Urothelium cell line (cell line): ENCODE measurements around the gene SHMT2.
"Not testable (repeated sequence)": the region's sequence is repeated elsewhere in the genome, so short reads cannot be mapped to it uniquely, and the experiment has no call there.

ENCODE experiments used
- DNase-seq: peaks from one replicate; pipeline ENCODE4 v3.0.0; 2011; ENCODE audit warnings: low spot score, mixed read lengths
- FAIRE-seq: peaks from 2 replicates; lab custom pipeline; 2011; peaks lifted over from hg19 to GRCh38; lab: Jason Lieb, UNC

SHMT2 gene

DNA sequence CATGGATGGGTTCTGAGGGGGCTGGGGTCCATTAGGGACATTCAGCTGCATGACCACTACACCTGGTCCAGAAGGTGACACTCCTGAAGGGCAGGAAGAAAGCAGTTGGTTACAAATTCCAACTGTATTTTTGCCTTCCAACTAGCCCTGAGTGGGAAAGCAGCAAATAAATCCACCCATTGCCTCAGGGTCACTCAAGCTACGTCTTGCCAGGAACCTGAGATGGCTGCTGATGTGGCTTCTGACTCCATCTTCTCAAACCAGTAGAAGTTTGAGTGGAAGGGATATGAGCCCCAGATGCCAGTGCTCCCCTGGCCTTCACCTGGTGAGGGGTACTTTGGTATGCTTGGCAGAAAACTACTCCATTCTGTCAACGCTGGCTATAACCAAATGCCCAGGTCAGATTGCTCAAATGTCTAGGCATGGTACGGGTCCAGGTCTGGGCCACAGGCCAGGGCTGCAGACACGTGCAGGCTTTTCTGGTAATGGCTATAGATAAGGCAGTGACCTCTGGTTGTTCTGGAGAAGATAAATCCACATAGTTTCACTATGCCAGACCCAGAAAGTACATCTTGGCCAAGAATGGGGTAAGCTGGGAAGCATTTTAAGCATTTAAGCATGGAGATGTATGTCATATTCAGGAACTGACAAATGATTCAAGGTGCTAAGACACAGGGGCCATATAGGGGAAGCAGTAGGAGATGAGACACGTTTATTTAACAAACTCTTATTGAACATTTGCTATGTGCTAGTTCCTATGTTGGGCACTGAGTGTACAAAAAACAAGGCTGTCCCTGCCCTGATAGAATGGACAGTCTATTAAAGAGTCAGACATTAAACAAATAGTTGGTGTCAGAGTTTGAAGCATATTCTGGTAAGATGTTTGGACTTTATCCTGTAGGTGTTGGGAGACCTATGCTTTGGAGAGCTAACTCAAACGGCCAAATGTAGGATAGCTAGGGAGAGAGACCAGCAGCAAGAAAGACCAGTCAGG lies 29.8 kb downstream of the SHMT2 start:
- no peak for DNase-seq
- no peak for FAIRE-seq

DNA sequence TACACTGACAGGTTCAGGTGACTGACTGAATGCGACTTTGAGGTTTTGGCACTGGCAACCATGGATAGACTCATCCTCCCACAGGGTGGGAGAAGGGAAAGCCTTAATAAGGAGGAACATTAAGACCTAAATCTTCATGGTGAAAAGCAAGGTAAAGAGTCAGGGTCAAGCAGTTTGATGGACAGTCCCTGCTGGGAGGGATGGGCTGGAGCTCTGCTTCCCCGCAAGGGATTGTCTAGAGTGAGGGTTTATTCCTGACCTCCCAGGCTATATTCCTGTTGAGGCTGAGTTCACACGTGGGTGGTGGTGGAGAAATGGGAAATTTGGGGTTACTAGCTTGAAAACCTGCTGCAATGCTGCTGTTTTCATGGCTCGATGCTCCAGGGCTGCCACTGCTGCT lies 30.9 kb downstream of the SHMT2 start:
- DNase-seq (no peak), FAIRE-seq (no peak)

DNA sequence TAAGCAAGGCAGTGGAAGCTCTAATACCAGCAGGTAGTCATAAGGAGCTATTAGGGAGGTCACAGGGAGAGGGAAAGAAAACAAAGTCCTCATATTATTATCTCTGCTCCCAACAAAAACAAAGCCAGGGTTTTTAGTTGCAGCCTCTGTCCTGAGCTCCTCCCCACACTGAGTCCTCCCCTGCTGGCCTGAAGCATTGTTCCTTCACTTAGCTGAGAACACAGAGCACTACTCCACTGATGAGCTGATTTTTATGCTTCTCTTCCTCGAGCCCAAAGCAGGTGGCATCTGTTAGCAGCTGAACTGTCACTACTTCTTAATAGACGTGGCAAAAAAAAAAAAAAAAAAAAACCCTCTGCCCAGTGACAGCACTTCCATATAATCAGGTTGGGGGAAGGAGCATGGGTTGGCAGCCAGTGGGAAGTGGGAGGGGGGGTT lies 31.9 kb downstream of the SHMT2 start:
- DNase-seq: no peak
- FAIRE-seq: no peak

DNA sequence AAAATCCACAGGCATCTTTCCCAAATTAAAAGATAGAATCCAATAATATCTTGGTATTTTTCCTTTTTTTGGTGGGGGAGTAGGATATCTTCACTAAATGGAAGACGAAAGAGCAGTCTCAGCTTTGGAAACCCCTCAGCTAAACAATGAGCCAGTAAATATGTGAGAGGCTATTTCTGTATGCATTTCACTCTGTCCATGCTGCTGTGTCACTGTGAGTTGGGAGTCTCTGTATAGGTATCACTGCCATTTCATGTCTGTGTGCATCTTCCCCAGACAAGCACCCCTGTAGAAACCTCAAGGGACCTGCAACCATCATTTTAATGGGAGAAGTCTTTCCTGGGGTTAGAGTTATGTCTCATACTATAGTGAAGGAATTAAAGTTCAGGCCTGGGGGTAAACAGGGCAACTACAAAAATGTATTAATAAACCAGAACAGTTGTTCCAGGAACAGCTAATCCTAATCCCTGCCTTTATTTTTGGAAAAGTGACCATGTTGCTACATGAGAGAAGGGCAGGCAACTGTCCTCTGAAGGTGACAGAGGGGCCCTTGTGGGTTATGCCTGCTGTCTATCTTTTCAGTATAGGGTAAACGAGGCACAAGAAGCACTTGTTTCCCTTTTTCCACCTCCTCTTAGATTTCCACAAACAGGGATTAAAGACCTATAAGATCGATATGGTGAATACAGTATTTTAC lies 32.8 kb downstream of the SHMT2 start:
- no peak for FAIRE-seq
- DNase-seq: no peak

DNA sequence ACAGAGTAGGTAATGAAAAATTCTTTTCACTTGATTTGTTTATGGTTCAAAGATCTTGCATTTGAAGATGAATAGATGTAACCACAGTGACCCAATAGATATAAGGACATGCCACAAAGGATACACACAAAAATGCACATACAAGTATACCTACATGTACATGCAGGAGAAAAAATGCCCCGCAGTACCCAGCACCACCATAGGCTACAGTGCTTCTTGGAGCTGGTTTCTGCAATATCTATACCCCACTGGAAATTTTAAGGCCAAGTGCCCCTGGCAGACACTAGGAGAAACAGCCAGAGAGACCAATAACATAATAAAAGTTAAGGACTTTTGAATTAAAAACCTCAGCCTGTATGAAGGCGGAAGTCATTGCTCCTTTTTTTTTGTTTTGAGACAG lies 33.6 kb downstream of the SHMT2 start:
- FAIRE-seq (no peak), DNase-seq (no peak)

DNA sequence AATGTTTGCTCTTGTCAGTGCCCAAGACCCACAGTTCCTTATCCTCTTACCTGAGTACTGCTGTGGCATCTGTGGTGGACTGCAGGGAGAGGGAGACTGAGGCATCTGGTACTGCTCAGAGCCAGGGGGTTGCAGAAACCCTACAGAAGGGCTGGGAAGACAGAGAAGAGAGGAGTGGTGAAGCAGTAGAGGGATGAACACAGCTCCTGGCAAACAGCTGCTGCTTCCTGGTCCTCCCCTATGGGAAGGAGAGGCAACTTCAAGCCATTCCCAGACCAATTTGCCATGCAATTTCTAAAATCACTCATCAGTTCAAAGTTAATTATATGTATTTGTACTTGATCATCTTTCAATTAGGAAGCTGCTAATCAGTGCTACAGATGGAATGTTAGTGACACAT lies 37.2 kb downstream of the SHMT2 start:
- FAIRE-seq (no peak), DNase-seq (no peak)

DNA sequence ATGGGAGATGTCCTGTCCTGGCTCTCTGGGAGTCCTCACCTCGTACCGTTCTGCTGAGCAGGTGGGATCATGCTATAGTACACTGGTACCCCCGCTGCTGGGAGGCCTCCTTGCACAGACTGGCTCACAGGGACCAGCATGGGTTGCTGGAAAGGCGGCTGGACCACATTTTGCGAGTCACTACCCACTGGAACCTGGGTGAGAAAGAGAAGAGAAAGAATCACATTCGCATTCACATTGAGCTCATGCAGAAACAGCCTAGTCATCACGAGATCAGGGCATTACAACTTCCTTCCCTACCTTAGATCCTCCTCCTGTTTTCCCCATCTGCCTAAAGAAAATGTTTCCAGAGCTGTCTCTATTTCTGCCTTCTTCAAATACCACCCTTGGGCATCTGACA lies 38.8 kb downstream of the SHMT2 start:
- FAIRE-seq (no peak), DNase-seq (no peak)

DNA sequence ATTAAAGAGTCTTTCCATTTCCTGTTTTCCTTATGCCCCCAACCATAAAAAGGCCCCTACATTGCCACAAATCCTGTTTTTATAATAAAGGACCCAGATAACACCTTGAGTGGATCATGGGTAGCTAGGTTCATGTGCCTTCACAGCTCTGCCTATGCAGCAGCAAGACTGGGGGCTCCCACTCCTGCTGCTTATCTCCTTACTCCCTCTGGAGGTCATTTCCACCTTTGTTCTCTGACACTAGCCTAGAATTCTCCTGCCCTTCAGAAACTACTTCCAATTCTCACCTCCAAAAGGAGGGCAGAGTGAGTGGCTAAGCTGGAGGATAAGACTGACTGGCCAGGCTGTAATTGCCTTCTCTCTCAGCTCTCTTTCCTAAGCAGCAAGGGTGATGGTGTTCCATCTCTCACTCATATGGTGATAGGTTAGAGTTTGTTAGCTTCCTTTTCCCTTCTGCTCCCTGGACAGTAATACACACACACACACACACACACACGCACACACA lies 41.5 kb downstream of the SHMT2 start:
- FAIRE-seq: no peak
- DNase-seq: no peak

DNA sequence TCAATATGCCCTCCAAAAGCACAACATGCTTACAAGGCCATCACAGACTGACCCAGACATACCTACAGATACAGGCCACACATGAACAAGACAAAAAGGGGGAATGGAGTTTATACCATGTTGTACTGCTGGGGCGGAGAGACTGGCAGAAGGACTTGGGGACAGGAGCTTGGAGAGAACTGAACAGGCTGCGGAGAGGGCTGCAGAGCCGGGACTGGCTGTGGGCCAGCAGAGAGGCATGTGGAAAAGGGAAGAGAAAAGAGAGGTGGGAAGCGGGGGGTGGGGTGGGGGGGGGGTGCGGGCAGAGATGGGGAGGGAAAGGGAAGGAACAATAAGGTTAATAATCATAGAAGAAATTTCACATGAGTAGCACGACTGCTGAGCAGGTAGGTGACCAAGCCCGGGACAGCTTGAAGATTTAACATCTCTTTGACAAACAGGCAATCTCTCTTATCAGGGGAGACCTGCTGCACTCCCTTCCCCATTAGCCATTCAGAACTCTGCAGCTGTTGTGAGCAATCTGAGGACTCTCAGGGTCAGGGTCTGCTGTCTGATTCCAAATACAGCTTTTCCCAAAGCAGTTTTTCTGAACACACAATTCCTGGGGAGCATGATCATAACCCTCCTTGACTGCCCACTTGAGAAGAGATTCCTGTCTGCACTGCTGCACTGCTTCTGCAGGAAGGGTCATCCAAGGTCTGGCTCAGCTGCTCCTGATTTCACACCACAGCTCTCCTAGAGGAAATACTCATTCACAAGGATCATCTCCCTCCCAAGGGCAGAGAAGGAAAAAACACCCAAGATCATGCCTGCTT lies 43.0 kb downstream of the SHMT2 start:
- no peak for FAIRE-seq
- no peak for DNase-seq

DNA sequence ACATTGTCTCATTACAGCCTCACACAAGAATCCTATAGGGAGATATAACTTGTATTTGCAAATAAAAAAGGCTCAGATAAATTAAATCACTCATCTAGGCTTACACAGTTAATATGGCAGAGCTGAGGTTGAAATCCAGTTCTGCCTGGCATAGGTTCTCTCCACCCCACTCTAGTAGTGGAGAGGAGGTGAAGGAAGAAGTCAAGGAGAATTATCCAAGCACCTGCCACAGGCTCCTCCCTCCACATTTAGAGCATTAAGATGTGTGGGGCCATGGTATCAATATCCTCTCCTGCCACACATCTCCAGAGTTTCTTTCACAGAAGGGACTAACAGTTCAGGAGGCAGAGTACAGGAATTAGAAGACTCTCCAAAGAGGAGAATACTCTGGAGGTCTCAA lies 44.0 kb downstream of the SHMT2 start:
- FAIRE-seq (no peak), DNase-seq (no peak)

DNA sequence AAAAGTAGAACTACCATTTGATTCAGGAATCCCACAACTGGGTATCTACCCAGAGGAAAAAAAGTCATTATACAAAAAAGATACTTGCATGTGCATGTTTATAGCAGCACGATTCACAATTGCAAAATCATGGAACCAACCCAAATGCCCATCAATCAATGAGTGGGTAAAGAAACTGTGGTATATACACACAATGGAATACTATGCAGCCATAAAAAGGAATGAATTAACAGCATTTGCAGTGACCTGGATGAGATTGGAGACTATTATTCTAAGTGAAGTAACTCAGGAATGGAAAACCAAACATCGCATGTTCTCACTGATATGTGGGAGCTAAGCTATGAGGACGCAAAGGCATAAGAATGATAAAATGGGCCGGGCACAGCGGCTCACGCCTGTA lies 46.7 kb downstream of the SHMT2 start:
- not testable (repeated sequence) for DNase-seq, FAIRE-seq

DNA sequence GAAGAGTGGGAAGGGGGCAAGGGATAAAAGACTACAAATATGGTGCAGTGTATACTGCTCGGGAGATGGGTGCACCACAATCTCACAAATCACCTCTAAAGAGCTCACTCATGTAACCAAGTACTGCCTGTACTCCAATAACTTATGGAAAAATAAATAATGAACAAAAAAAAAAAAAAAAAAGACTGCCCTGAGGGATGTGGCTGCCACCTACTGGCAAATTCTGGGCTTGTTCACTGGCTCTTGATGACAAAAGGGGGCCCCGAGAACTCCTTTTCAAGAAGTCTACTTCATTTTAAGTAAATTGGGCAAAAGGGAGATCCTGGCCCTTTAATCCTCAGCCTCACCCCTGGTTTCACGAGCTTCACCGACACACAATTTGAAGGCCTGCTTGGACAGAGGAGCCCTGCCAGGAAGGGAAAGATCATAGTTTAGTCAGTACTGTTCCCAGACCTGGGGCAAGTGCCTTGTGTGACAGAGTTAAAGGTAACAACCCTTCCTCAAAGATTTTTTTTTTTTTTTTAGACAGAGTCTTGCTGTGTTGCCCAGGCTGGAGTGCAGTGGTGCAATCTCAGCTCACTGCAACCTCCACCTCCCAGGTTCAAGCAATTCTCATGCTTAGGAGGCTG lies 47.5 kb downstream of the SHMT2 start:
- no peak for FAIRE-seq
- peak; percentile 51 for DNase-seq

DNA sequence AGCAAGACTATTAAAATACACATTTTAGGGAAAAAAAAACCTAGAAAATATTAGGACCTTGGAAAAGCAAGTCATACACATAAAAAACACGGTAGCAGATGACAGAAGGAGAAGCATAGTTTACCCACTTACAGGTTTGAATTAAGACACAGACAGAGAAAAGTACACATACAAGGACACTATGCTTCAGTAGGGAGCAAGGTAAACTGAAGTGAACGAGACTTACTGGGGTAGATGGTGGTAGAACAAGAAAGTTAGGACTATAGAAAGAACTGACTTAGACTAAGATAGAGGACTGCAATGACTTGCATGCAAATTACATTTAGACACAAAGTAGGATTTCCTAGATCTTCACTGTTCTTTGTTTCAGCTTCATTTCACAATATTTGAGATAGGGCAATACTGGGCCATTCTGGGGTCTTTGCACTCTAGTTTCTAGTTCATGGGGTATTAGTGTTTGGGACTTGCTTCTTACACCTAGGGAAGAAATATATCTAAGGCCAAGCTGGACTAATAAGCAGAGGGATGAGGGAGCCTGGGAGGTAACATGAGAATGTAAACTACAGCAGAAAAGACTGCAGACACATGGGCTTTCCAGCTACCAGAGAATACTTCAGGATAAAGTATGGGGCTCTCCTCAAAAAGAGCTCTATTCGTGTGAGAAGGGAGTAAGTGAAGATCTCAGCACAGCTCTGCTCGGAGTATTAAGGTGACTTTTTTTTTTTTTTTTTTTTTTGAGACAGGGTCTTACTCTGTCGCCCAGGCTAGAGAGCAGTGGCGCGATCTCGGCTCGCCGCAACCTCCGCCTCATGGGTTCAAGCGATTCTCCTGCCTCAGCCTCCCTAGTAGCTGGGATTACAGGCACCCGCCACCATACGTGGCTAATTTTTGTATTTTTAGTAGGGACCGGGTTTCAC lies 49.2 kb downstream of the SHMT2 start:
- FAIRE-seq (no peak), DNase-seq (no peak)

DNA sequence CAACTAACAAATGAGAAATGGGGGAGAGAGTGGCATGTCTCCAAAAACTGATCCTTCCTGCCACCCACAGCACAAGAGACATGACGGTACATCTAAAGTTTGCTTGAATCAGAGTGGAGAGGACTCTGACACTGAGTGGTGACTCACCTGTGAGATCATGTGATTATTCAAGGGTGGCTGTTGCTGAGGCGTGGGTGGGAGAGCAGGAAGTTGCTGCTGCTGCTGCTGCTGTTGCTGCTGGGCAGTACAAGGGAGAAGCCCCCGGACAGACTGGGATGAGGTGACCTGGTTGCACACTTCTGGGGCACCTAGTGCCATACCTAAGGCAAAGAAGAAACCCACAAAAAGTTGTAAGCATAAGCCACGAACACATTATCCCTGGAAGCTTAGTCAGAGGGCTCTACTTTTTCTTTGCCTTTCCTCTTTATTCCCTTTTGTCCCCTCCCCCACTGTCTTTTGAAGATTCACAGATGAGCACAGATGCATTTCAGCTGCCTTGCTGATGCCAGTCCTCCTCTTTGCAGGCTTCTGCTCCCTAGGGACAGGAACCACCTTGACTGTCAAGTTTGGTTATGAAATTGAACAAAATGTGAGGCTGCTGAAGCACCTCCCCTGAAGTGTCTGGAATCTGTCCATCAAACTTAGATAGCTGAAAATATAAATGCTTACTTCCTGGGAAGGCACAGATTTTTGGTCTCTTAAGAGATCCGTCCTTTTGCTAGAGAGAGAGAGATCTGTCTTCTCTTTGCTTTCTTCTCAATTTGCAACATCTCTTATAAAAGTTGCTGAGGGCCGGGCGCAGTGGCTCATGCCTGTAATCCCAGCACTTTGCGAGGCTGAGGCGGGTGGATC lies 50.9 kb downstream of the SHMT2 start:
- DNase-seq (peak; percentile 87), FAIRE-seq (peak; percentile 27)

DNA sequence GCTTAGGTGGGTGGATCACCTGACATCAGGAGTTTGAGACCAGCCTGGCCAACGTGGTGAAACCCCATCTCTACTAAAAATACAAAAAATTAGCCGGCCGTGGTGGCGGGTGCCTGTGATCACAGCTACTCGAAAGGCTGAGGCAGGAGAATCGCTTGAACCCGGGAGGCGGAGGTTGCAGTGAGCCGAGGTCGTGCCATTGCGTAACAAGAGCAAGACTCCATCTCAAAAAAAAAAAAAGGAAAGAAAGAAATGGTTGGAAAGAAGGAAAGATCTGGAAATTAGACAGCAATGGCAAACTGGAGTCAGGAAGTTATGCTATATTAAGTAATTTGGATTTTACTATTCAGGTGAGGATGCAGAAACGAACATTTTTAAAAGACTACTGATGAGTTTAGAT lies 52.6 kb downstream of the SHMT2 start:
- FAIRE-seq, DNase-seq: not testable (repeated sequence)
